HepG2 (cell line): Measurements from ENCODE around the gene PSMD1. TPM values are rescaled to one million over a fixed set of nuclear protein-coding genes. Genes with fewer than 3 reads are reported as not detected.
A peak's percentile ranks its signal among the peaks of the same experiment; 100 is the strongest.

Experiments
- ATAC-seq: fragments of 200-7000 bp; cut with Tn5 transposase; 3 replicates; pipeline ENCODE4 v1.9.1; 2020; ENCODE audit warnings: mild to moderate bottlenecking, moderate library complexity
- BruUV-seq: library from RNA; stranded (reverse); fragments of 400-500 nt; replicated peaks from 2 replicates; lab custom pipeline; 2021; lab: Mats Ljungman, UMichigan
- CTCF ChIA-PET: fragments of 300-600 bp; formaldehyde crosslinking; extraction: SDS; loops from one replicate; lab custom pipeline; 2021; ENCODE audit warnings: low total read pairs, inconsistent platforms, low intra/inter-chr PET ratio; lab: Yijun Ruan, JAX
- POLR2A ChIA-PET: fragments of 350-600 bp; sonication (Branson Sonifier 250); formaldehyde crosslinking; loops from one replicate; lab custom pipeline; 2020; ENCODE audit warnings: antibody characterized with exemption, inconsistent platforms; lab: Yijun Ruan, JAX
- DNase-seq: peaks from one replicate; pipeline ENCODE4 v3.0.0-alpha.2; 2015; ENCODE audit warnings: low spot score
- FAIRE-seq: peaks from 3 replicates; lab custom pipeline; 2011; peaks lifted over from hg19 to GRCh38; lab: Jason Lieb, UNC
- H2AFZ ChIP-seq: one replicate; pipeline ENCODE4 v1.6.1; 2011; ENCODE audit warnings: low read length, inconsistent platforms
- H3K27ac ChIP-seq: fragments of 300-600 bp; 3 replicates; pipeline ENCODE4 v1.8.0; 2011; ENCODE audit warnings: mixed run types, mild to moderate bottlenecking, mixed read lengths, low read length, inconsistent platforms; ENCODE audit not compliant: insufficient read depth; ENCODE audit errors: extremely low read length
- H3K27me3 ChIP-seq, 2 experiments: fragments of 200-600 bp in 1 of 2; 2 replicates in 1 of 2; 3 replicates in 1 of 2; pipeline versions ENCODE4 v1.6.0 to v1.8.0; 2011; ENCODE audit warnings: low read length in 2 of 2, mild to moderate bottlenecking in 2 of 2, moderate library complexity in 2 of 2, inconsistent platforms in 1 of 2; ENCODE audit not compliant: insufficient read depth in 2 of 2, control insufficient read depth in 1 of 2
- H3K36me3 ChIP-seq, 2 experiments: fragments of 200-600 bp in 1 of 2; replicated peaks in 1 of 2; 2 replicates in 1 of 2; 3 replicates in 1 of 2; pipeline versions ENCODE4 v1.5.1 to v1.8.0; 2011; ENCODE audit warnings: low read length in 2 of 2, inconsistent platforms in 1 of 2; ENCODE audit not compliant: insufficient read depth in 2 of 2, control insufficient read depth in 1 of 2
- H3K4me1 ChIP-seq: 2 replicates; pipeline ENCODE4 v1.5.1; 2012; ENCODE audit warnings: low read length, inconsistent platforms; ENCODE audit not compliant: insufficient read depth
- H3K4me2 ChIP-seq: 2 replicates; pipeline ENCODE4 v1.6.0; 2011; ENCODE audit warnings: low read depth, low read length, inconsistent platforms
- H3K4me3 ChIP-seq, 3 experiments: fragments of 200-600 bp in 1 of 3; sonication (generic), shearing (Covaris generic) in 1 of 3; replicated peaks in 1 of 3; 2 replicates each; pipeline ENCODE4 v1.5.1; 2011 to 2016; ENCODE audit warnings: low read length in 3 of 3, inconsistent platforms in 2 of 3, low read depth in 2 of 3, mild to moderate bottlenecking in 2 of 3, control low read depth in 1 of 3, mixed read lengths in 1 of 3; ENCODE audit not compliant: insufficient read depth in 1 of 3
- H3K79me2 ChIP-seq: one replicate; pipeline ENCODE4 v1.6.1; 2011; ENCODE audit warnings: low read length, inconsistent platforms; ENCODE audit not compliant: insufficient read depth
- H3K9ac ChIP-seq: 2 replicates; pipeline ENCODE4 v1.6.0; 2011; ENCODE audit warnings: mild to moderate bottlenecking, low read depth, low read length, inconsistent platforms; ENCODE audit not compliant: insufficient read depth
- H3K9me3 ChIP-seq: 2 replicates; pipeline ENCODE4 v1.5.1; 2012; ENCODE audit warnings: mild to moderate bottlenecking, low read length
- H4K20me1 ChIP-seq: 2 replicates; pipeline ENCODE4 v1.6.0; 2011; ENCODE audit warnings: inconsistent platforms, mild to moderate bottlenecking, low read length, moderate library complexity; ENCODE audit not compliant: insufficient read depth
- ATF7 ChIP-seq, 2 experiments: fragments of 450-650 bp in 1 of 2; sonication (generic) in 1 of 2; formaldehyde crosslinking in 1 of 2; IDR thresholded peaks; 2 replicates each; pipeline versions ENCODE4 v1.4.0 to v1.6.1; 2016 to 2020; ENCODE audit warnings: antibody characterized with exemption in 1 of 2, mild to moderate bottlenecking in 1 of 2, missing genetic modification reagents in 1 of 2
- CEBPB ChIP-seq: IDR thresholded peaks from 2 replicates; pipeline ENCODE4 v1.6.1; 2011; ENCODE audit warnings: low read depth, low read length, improper control_type of control experiment, borderline replicate concordance
- CEBPG ChIP-seq: IDR thresholded peaks from 2 replicates; pipeline ENCODE4 v1.6.1; 2016
- ZNF788 ChIP-seq: sonication (generic); formaldehyde crosslinking; IDR thresholded peaks from 2 replicates; pipeline ENCODE4 v1.5.0; 2020; ENCODE audit warnings: mild to moderate bottlenecking, missing genetic modification reagents, borderline replicate concordance
- ZNF850 ChIP-seq: sonication (generic); formaldehyde crosslinking; conservative IDR thresholded peaks from 2 replicates; pipeline ENCODE4 v1.9.0; 2021; ENCODE audit warnings: mild to moderate bottlenecking, missing genetic modification reagents
- WGBS: methylation state at CpG from one replicate; pipeline ENCODE4 v1.1.6; 2017; ENCODE audit warnings: low lambda C conversion rate; 5-methylcytosine and 5-hydroxymethylcytosine counted together
- in situ Hi-C: cut with HindIII; loops from 2 replicates; pipeline ENCODE4 v1.10.0; 2017; ENCODE audit warnings: low pct_unique_long_range_greater_than_20kb; ENCODE audit not compliant: extremely low pct_ligation_motif_present
- intact Hi-C: fragments of 100-400 bp; cut with micrococcal nuclease; formaldehyde crosslinking; loops from one replicate; pipeline ENCODE4 v1.10.0; 2022; ENCODE audit not compliant: unreplicated experiment
- polyA plus RNA-seq, 8 experiments: library from polyadenylated mRNA; depleted of rRNA in 3 of 8; stranded (reverse) in 7 of 8; unstranded in 1 of 8; fragments of >200 nt; fragmentation: Illumina TruSeq in 4 of 8; extraction: Trizol in 4 of 8; gene quantifications; 2 replicates each; pipeline versions ENCODE4 v1.2.1 to v1.2.3, GENCODE V29; 2011 to 2016; ENCODE audit warnings: low read depth in 4 of 8, missing spikeins in 1 of 8, mixed read lengths in 1 of 8; ENCODE audit not compliant: insufficient read depth in 1 of 8
- total RNA-seq, 5 experiments: library from RNA; depleted of rRNA; stranded (reverse); fragments of >200 nt; fragmentation: Illumina TruSeq; extraction: Trizol; gene quantifications; 2 replicates each; pipeline ENCODE4 v1.2.3, GENCODE V29; 2016; ENCODE audit warnings: low read depth in 1 of 5
- TF ChIP-seq, protein P1 (sequence below), 2 experiments: sonication (generic) in 1 of 2; formaldehyde crosslinking in 1 of 2; IDR thresholded peaks; 2 replicates each; pipeline versions ENCODE4 v1.4.0 to v1.6.1; 2016 to 2020; ENCODE audit warnings: borderline replicate concordance in 1 of 2, low read depth in 1 of 2, mild to moderate bottlenecking in 1 of 2, missing genetic modification reagents in 1 of 2
- TF ChIP-seq, protein P2 (sequence below): sonication (generic); IDR thresholded peaks from 2 replicates; pipeline ENCODE4 v1.6.1; 2016; ENCODE audit warnings: low read depth, borderline replicate concordance
- TF ChIP-seq, protein P3 (sequence below), 2 experiments: fragments of 450-650 bp in 1 of 2; sonication (generic) in 1 of 2; formaldehyde crosslinking; IDR thresholded peaks; 2 replicates each; pipeline versions ENCODE4 v1.5.0 to v1.8.0; 2020 to 2022; ENCODE audit warnings: mild to moderate bottlenecking in 1 of 2, missing genetic modification reagents in 1 of 2

Gene PSMD1
- total and polyA plus RNA-seq, 2 of the 13 experiments (the other 11 are each of a cell fraction or from before 2014, with no cell fraction given) = 136 to 191 TPM

DNA sequence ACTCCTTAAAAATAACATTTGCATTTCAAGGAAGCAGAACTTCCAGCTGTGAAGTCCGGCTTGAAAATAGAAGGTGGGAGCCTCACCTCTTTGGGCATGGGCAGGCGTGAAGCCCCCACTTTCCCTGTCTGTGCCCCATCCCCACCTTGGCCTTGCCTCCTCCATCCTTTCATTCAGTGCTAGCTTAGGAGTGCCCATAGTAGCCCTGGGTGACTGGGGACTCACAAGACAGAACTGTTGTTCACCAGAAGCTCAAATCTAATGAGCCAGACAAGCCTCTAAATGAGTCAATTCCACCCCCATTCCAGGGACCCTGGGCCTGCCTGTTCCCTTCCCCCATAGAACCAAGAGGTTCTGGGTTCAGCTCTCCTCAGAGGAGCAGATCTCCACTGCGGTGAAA, 40.7 kb upstream of the PSMD1 start (continued):
- TF ChIP-seq, protein P1, sequence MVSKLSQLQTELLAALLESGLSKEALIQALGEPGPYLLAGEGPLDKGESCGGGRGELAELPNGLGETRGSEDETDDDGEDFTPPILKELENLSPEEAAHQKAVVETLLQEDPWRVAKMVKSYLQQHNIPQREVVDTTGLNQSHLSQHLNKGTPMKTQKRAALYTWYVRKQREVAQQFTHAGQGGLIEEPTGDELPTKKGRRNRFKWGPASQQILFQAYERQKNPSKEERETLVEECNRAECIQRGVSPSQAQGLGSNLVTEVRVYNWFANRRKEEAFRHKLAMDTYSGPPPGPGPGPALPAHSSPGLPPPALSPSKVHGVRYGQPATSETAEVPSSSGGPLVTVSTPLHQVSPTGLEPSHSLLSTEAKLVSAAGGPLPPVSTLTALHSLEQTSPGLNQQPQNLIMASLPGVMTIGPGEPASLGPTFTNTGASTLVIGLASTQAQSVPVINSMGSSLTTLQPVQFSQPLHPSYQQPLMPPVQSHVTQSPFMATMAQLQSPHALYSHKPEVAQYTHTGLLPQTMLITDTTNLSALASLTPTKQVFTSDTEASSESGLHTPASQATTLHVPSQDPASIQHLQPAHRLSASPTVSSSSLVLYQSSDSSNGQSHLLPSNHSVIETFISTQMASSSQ (IDR thresholded peaks at IDR 0.05; ENCODE audit: low read depth) = no peak
- TF ChIP-seq, protein P1 (CRISPR knock-in tag; IDR thresholded peaks at IDR 0.05; ENCODE audit: borderline replicate concordance) = no peak
- TF ChIP-seq, all 625 proteins: peak for 0

DNA sequence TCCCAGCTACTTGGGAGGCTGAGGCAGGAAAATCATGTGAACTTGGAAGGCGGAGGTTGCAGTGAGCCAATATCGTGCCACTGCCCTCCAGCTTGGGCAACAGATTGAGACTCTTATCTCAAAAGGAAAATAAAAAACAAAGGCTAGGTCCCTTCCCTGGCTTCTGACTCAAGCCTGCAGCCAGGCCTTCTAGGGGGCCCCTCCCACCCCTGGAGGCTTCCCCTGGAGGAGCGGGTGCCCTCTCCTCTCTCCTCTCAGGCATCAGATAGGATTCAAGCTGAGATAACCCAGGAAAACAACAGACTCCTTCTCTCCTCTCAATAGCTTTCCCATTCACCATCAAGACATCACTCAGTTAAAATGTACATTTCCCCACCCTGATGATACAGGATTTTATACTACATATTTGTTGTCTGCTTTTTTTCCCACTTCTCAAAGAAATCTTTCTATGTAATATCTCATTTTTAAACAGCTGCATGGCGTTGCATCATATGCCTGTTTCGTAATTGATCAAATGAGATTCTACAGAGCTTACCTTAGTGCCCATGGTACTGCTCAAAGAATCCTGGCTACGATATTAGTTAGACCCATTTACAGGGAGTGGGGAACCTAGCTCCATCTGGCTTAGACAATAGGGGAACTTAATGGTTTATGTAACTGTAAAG, 40.0 kb upstream of the PSMD1 start:
- intact Hi-C loops = loop anchor here (2.0 kb wide), 1 partner anchor 18 kb away; no protein-coding TSS in a partner anchor

More for the DNA sequence above, 40.0 kb upstream of the PSMD1 start:
- H3K4me2 ChIP-seq = no peak overlapping the region
- TF ChIP-seq CEBPG (CRISPR knock-in tag) = peak; percentile 74
- TF ChIP-seq ZNF788 (CRISPR knock-in tag) = no peak
- peak; percentile 89 for TF ChIP-seq CEBPB
- TF ChIP-seq, protein P2, sequence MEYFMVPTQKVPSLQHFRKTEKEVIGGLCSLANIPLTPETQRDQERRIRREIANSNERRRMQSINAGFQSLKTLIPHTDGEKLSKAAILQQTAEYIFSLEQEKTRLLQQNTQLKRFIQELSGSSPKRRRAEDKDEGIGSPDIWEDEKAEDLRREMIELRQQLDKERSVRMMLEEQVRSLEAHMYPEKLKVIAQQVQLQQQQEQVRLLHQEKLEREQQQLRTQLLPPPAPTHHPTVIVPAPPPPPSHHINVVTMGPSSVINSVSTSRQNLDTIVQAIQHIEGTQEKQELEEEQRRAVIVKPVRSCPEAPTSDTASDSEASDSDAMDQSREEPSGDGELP = peak; percentile 21; the same call in 1 of the 2 replicates
- TF ChIP-seq, protein P3, sequence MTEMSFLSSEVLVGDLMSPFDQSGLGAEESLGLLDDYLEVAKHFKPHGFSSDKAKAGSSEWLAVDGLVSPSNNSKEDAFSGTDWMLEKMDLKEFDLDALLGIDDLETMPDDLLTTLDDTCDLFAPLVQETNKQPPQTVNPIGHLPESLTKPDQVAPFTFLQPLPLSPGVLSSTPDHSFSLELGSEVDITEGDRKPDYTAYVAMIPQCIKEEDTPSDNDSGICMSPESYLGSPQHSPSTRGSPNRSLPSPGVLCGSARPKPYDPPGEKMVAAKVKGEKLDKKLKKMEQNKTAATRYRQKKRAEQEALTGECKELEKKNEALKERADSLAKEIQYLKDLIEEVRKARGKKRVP (CRISPR knock-in tag; IDR thresholded peaks at IDR 0.05) = peak in 1 of 2 experiments; percentile 89; a peak in 2 of 4 replicates
- no peak for TF ChIP-seq ZNF850 (CRISPR knock-in tag)
- TF ChIP-seq ATF7 (IDR thresholded peaks at IDR 0.05) = peak; percentile 28; the same call in 1 of the 2 replicates
- TF ChIP-seq ATF7 (CRISPR knock-in tag; IDR thresholded peaks at IDR 0.05) = no peak
- TF ChIP-seq, all 625 proteins: peak for 5
- no peak overlapping the region for H2AFZ ChIP-seq
- FAIRE-seq (peak; percentile 26), ATAC-seq (no peak; the same call in 2 of the 3 replicates), DNase-seq (no peak)
- peaks cover 0 to 32% of the 10 kb centered on the region in 2 experiments; a peak in 4 of 5 replicates for H3K27me3 ChIP-seq
- H3K9ac ChIP-seq = no peak overlapping the region
- ChIA-PET POLR2A (interaction anchor here (1.1 to 3.4 kb wide), 4 partner anchors 9 to 34 kb away, joined by 3 to 41 read pairs (median 4); no protein-coding TSS in a partner anchor), CTCF (no interaction called here)
- in situ Hi-C loops = no loop called here
- no peak overlapping the region for H3K27ac ChIP-seq
- no peaks in the 10 kb centered on the region for H3K9me3 ChIP-seq
- WGBS = 37% methylated on average over 6 of the region's 6 CpGs
- H3K36me3 ChIP-seq = no peaks in the 10 kb centered on the region
- H3K4me1 ChIP-seq = peaks cover 11% of the 10 kb centered on the region; the same call in 1 of the 2 replicates
- no TSS peak for BruUV-seq
- H3K79me2 ChIP-seq = no peaks in the 10 kb centered on the region
- no peaks in the 10 kb centered on the region for H4K20me1 ChIP-seq
- no peak overlapping the region for H3K4me3 ChIP-seq
